Measurements from ENCODE around the gene CENATAC.
"Not testable (repeated sequence)": the region's sequence is repeated elsewhere in the genome, so short reads cannot be mapped to it uniquely, and the experiment has no call there.

CENATAC gene, protein sequence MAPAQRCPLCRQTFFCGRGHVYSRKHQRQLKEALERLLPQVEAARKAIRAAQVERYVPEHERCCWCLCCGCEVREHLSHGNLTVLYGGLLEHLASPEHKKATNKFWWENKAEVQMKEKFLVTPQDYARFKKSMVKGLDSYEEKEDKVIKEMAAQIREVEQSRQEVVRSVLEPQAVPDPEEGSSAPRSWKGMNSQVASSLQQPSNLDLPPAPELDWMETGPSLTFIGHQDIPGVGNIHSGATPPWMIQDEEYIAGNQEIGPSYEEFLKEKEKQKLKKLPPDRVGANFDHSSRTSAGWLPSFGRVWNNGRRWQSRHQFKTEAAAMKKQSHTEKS

DNA sequence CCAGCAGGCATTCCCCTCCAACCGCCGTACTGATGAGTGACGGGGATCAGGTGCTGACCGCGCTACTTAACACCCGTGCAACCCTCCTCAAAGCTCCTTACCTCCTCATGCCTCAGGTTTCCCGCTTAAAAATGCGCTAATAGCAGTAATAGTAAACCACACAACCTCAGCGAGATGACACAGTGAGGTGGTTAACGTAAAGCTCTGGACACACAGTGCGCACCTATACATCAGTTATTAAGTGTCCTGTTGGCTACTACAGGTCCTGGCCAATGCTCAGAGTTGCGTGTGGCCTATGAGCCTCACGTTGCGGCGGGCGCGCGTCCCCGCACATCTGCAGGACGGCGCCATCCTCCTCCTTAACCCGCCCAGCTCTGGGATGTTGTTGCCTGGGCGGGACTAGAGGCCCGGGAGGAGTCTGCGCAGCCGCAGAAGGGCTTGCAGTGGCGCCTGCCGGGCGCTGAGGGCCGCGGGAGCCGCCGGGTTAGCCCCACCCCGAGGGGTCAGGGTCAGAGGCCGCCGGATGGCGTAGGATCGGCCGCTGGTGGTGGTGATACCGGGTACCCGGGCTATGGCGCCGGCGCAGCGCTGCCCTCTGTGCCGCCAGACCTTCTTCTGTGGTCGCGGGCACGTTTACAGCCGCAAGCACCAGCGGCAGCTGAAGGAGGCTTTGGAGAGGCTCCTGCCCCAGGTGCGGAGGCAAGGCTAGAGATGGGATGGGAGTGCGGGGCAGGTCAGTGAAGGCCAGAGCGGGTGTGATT lies at the start of gene CENATAC:
CENATAC (plus strand) TSS at position 512 of the 761 bp plus-strand sequence; CDS start at position 572, 60 bp downstream.
- peaks cover 6 to 21% of the 10 kb centered on the region in 2 donors for H3K4me1 ChIP-seq (ENCODE audit: control insufficient read depth in 1 of 2, insufficient read depth in 2 of 2, low read length in 2 of 2)
- peaks cover 0 to 19% of the 10 kb centered on the region in 2 donors for H3K36me3 ChIP-seq (ENCODE audit: control insufficient read depth in 1 of 2, insufficient read depth in 2 of 2, low read length in 2 of 2)
- peak within 1 kb of the TSS; percentile 84 for H3K27ac ChIP-seq (ENCODE audit: low read length)
- H3K9me3 ChIP-seq (ENCODE audit: control insufficient read depth in 1 of 2, low read length in 2 of 2): no peaks in the 10 kb centered on the region
- H3K27me3 ChIP-seq (ENCODE audit: low read depth, low read length): no peaks in the 10 kb centered on the region
- H3K4me3 ChIP-seq (ENCODE audit: low read depth in 1 of 2, low read length in 2 of 2): peak within 1 kb of the TSS; percentile 84 to 88

DNA sequence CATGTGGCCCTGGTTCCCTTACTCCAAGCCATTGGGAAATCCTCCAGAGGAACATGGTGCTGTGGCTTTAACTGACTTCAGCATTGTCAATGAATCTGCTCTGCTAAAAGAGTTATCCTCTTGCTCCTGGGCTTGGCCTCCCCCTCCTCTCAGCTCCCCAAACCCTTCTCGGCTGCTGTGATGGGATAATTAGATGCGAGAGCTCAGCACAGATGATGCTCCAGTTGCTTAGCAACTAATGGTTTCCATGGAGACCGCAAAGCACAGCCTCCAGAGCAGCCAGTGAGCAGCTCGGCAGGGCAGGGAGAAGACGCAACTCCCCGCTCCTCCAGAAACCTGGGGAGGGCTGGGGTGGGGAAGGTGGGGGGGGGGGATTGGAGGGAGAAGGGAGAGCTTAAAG lies 44.7 kb upstream of the CENATAC start:
- Histone ChIP-seq H3K4me1 (ENCODE audit: control insufficient read depth in 1 of 2, insufficient read depth in 2 of 2, low read length in 2 of 2) (no peaks in the 10 kb centered on the region), H3K27ac (ENCODE audit: low read length) (no peak overlapping the region), H3K27me3 (ENCODE audit: low read depth, low read length) (no peaks in the 10 kb centered on the region), H3K9me3 (ENCODE audit: control insufficient read depth in 1 of 2, low read length in 2 of 2) (no peaks in the 10 kb centered on the region), H3K36me3 (ENCODE audit: control insufficient read depth in 1 of 2, insufficient read depth in 2 of 2, low read length in 2 of 2) (no peaks in the 10 kb centered on the region), H3K4me3 (ENCODE audit: low read depth in 1 of 2, low read length in 2 of 2) (no peak overlapping the region)

DNA sequence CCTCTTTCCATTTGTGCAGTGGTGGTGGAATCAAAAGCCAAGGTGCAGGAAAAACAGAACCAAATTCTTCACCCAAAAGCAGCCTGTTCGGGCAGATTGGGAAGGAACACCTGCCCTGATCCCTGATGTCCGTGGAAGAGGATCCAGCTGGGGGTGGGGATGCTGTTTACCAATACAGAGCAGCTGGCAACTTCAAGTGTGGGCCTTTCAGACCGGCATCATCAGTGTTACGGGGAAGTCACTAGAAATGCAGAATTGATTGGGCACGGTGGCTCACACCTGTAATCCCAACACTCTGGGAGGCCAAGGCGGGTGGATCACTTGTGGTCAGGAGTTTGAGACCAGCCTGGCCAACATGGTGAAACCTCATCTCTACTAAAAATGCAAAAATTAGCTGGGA lies 44.0 kb upstream of the CENATAC start:
- H3K27ac ChIP-seq (ENCODE audit: low read length); H3K4me1 ChIP-seq (ENCODE audit: control insufficient read depth in 1 of 2, insufficient read depth in 2 of 2, low read length in 2 of 2): not testable (repeated sequence)

DNA sequence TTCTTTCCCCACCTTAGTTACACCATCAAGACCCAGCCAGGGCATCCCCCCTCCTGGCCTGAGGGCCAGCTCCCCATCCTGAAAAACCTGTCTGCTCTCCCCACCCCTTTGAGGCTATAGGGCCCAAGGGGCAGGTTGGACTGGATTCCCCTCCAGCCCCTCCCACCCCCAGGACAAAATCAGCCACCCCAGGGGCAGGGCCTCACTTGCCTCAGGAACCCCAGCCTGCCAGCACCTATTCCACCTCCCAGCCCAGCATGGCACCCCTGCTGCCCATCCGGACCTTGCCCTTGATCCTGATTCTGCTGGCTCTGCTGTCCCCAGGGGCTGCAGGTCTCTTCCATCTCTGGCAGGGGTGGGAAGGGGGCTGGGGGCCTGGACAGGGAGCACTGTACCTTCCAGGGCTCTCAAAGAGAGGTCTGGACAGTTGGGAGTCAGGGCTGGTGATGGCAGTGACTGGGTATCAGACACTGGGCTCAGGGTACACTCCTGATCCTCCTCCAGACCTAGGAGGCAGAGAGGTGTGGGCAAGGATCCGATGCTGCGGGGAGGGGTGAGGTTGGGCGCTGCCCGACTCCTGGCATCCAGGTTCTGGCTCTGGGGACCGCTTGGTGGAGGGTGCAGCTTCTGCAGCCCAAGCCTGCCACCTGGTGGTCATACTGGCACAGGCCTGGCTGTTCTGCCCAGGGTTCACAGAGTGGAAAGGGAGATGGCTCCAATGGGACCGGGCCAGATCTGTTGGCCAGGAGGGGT lies 41.7 kb upstream of the CENATAC start, which contains the start of gene UPK2:
UPK2 (plus strand) TSS at position 205 of the 753 bp plus-strand sequence; CDS start at position 258, 53 bp downstream.
- H3K27me3 ChIP-seq (ENCODE audit: low read depth, low read length): no peaks in the 10 kb centered on the region
- no peak within 1 kb of the TSS for H3K4me3 ChIP-seq (ENCODE audit: low read depth in 1 of 2, low read length in 2 of 2)
- no peak within 1 kb of the TSS for H3K27ac ChIP-seq (ENCODE audit: low read length)
- H3K4me1 ChIP-seq (ENCODE audit: control insufficient read depth in 1 of 2, insufficient read depth in 2 of 2, low read length in 2 of 2): no peaks in the 10 kb centered on the region
- no peaks in the 10 kb centered on the region for H3K36me3 ChIP-seq (ENCODE audit: control insufficient read depth in 1 of 2, insufficient read depth in 2 of 2, low read length in 2 of 2)
- no peaks in the 10 kb centered on the region for H3K9me3 ChIP-seq (ENCODE audit: control insufficient read depth in 1 of 2, low read length in 2 of 2)

More for the DNA sequence above, 44.0 kb upstream of the CENATAC start:
- H3K27me3 ChIP-seq (ENCODE audit: low read depth, low read length); H3K4me3 ChIP-seq (ENCODE audit: low read depth in 1 of 2, low read length in 2 of 2); H3K9me3 ChIP-seq (ENCODE audit: control insufficient read depth in 1 of 2, low read length in 2 of 2); H3K36me3 ChIP-seq (ENCODE audit: control insufficient read depth in 1 of 2, insufficient read depth in 2 of 2, low read length in 2 of 2): not testable (repeated sequence)

DNA sequence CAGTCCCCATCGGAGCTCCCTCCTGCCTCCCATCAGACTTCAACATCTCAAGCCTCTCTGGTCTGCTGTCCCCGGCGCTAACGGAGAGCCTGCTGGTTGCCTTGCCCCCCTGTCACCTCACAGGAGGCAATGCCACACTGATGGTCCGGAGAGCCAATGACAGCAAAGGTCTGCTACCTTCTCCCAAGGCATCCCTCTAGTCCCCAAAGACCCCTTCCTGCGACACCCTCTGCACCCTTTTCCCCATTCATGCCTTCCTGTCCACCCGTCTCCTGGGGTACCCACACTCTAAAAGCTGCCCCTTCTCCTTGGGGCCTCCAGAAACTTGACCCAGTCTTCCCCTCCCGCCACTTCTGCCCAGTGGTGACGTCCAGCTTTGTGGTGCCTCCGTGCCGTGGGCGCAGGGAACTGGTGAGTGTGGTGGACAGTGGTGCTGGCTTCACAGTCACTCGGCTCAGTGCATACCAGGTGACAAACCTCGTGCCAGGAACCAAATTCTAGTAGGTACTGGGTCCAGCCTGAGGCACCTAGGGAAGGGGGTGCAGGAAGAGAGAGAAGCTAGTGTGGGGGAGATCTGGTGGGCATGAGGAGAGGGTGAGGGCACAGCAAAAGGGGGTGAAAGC lies 41.0 kb upstream of the CENATAC start:
- Histone ChIP-seq H3K4me3 (ENCODE audit: low read depth in 1 of 2, low read length in 2 of 2) (no peak overlapping the region), H3K9me3 (ENCODE audit: control insufficient read depth in 1 of 2, low read length in 2 of 2) (no peaks in the 10 kb centered on the region), H3K27ac (ENCODE audit: low read length) (no peak overlapping the region), H3K4me1 (ENCODE audit: control insufficient read depth in 1 of 2, insufficient read depth in 2 of 2, low read length in 2 of 2) (no peaks in the 10 kb centered on the region), H3K36me3 (ENCODE audit: control insufficient read depth in 1 of 2, insufficient read depth in 2 of 2, low read length in 2 of 2) (no peaks in the 10 kb centered on the region), H3K27me3 (ENCODE audit: low read depth, low read length) (no peaks in the 10 kb centered on the region)

DNA sequence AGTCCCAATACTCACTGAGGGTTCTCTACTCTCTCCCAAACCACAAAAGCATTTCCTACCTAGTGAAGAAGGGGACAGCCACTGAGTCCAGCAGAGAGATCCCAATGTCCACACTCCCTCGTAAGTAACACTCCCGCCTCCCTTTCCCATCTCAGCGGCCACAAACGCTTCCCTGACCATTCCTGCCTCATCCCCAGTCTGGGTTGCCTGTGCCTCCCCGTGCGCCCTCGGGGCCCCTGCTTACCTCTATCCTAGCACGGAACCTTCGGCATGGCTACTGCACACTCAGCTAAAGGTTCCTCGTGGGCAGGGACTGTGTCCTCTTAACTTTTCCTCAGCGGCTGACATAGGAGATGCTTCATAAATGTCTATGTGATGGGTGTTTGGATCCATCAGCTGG lies 40.4 kb upstream of the CENATAC start:
- no peak overlapping the region for H3K27ac ChIP-seq (ENCODE audit: low read length)
- H3K4me3 ChIP-seq (ENCODE audit: low read depth in 1 of 2, low read length in 2 of 2): no peak overlapping the region
- no peaks in the 10 kb centered on the region for H3K9me3 ChIP-seq (ENCODE audit: control insufficient read depth in 1 of 2, low read length in 2 of 2)
- H3K27me3 ChIP-seq (ENCODE audit: low read depth, low read length): no peaks in the 10 kb centered on the region
- no peaks in the 10 kb centered on the region for H3K4me1 ChIP-seq (ENCODE audit: control insufficient read depth in 1 of 2, insufficient read depth in 2 of 2, low read length in 2 of 2)
- no peaks in the 10 kb centered on the region for H3K36me3 ChIP-seq (ENCODE audit: control insufficient read depth in 1 of 2, insufficient read depth in 2 of 2, low read length in 2 of 2)

DNA sequence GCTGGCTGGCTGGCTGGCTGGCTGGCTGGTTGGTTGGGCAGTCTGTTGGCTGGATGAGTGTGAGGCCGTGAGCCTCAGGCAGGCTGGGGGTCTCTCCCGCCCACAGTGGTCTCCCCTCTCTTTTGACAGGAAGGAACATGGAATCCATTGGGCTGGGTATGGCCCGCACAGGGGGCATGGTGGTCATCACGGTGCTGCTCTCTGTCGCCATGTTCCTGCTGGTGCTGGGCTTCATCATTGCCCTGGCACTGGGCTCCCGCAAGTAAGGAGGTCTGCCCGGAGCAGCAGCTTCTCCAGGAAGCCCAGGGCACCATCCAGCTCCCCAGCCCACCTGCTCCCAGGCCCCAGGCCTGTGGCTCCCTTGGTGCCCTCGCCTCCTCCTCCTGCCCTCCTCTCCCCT lies 40.0 kb upstream of the CENATAC start:
- Histone ChIP-seq H3K27ac (ENCODE audit: low read length) (no peak overlapping the region), H3K36me3 (ENCODE audit: control insufficient read depth in 1 of 2, insufficient read depth in 2 of 2, low read length in 2 of 2) (no peaks in the 10 kb centered on the region), H3K4me3 (ENCODE audit: low read depth in 1 of 2, low read length in 2 of 2) (no peak overlapping the region), H3K9me3 (ENCODE audit: control insufficient read depth in 1 of 2, low read length in 2 of 2) (no peaks in the 10 kb centered on the region), H3K4me1 (ENCODE audit: control insufficient read depth in 1 of 2, insufficient read depth in 2 of 2, low read length in 2 of 2) (no peaks in the 10 kb centered on the region), H3K27me3 (ENCODE audit: low read depth, low read length) (no peaks in the 10 kb centered on the region)

DNA sequence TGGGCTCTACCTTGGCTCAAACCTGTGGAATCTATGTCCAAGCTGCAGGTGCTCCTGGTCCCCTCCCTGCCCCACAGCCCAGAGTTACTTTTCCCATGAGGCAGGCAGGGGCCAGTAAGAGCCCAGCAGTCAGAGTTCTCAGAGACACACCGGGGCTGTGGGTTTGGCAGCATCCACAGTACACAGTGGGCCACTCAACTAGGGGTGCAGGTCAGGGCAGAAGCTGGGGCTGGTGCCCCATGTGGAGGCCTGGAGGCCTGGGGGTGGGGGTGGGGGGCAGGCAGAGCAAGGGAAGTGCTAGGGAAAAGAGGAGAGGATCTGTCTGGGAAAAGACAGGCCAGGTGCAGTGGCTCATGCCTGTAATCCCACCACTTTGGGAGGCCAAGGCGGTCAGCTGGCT lies 39.4 kb upstream of the CENATAC start:
- H3K27me3 ChIP-seq (ENCODE audit: low read depth, low read length): no peaks in the 10 kb centered on the region
- no peak overlapping the region for H3K4me3 ChIP-seq (ENCODE audit: low read depth in 1 of 2, low read length in 2 of 2)
- H3K9me3 ChIP-seq (ENCODE audit: control insufficient read depth in 1 of 2, low read length in 2 of 2): no peaks in the 10 kb centered on the region
- no peaks in the 10 kb centered on the region for H3K36me3 ChIP-seq (ENCODE audit: control insufficient read depth in 1 of 2, insufficient read depth in 2 of 2, low read length in 2 of 2)
- H3K27ac ChIP-seq (ENCODE audit: low read length): no peak overlapping the region
- no peaks in the 10 kb centered on the region for H3K4me1 ChIP-seq (ENCODE audit: control insufficient read depth in 1 of 2, insufficient read depth in 2 of 2, low read length in 2 of 2)

DNA sequence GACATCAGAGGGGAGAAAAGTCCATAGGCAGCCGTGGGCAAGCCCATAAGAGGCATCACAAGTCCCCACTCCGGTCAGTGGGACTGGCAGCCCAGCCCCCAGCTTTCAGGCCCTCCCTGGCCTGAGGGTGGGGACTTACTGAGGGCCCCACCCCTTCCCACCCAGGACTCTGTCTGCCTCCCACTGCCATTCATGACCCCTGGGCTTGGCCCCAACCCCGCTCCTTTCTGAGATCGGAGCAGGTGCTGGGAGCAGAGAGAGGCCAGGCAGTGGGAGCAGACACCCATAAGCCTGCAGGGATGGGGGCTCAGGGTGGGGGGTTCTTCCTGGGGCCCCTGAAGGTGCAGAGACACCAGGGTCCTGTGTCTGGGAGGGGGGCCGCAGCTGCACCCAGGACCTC lies 36.7 kb upstream of the CENATAC start:
- Histone ChIP-seq H3K4me1 (ENCODE audit: control insufficient read depth in 1 of 2, insufficient read depth in 2 of 2, low read length in 2 of 2) (no peaks in the 10 kb centered on the region), H3K4me3 (ENCODE audit: low read depth in 1 of 2, low read length in 2 of 2) (no peak overlapping the region), H3K27ac (ENCODE audit: low read length) (no peak overlapping the region), H3K9me3 (ENCODE audit: control insufficient read depth in 1 of 2, low read length in 2 of 2) (no peaks in the 10 kb centered on the region), H3K27me3 (ENCODE audit: low read depth, low read length) (no peaks in the 10 kb centered on the region), H3K36me3 (ENCODE audit: control insufficient read depth in 1 of 2, insufficient read depth in 2 of 2, low read length in 2 of 2) (no peaks in the 10 kb centered on the region)

DNA sequence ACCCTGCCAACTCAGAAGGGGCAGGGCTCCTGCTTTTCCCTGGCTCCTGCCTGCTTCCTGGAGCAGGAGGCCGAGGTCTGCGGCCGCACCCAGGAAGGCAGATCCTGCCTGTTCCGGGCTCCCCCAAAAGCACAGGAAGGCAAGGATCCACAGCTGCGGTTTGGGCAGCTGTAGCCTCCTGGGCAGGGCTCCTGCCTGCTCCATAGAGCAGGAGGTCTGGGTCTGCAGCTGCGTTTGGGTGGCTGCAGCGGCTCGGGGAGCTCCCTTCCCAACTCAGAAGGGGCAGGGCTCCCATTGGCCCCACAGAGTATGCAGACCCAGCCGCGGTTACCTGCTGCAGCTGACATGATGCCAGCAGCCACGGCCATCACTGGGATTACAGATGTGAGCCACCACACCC lies 36.3 kb upstream of the CENATAC start:
- H3K27ac ChIP-seq (ENCODE audit: low read length): no peak overlapping the region
- H3K9me3 ChIP-seq (ENCODE audit: control insufficient read depth in 1 of 2, low read length in 2 of 2): no peaks in the 10 kb centered on the region
- H3K4me1 ChIP-seq (ENCODE audit: control insufficient read depth in 1 of 2, insufficient read depth in 2 of 2, low read length in 2 of 2): no peaks in the 10 kb centered on the region
- no peak overlapping the region for H3K4me3 ChIP-seq (ENCODE audit: low read depth in 1 of 2, low read length in 2 of 2)
- H3K27me3 ChIP-seq (ENCODE audit: low read depth, low read length): no peaks in the 10 kb centered on the region
- H3K36me3 ChIP-seq (ENCODE audit: control insufficient read depth in 1 of 2, insufficient read depth in 2 of 2, low read length in 2 of 2): no peaks in the 10 kb centered on the region

DNA sequence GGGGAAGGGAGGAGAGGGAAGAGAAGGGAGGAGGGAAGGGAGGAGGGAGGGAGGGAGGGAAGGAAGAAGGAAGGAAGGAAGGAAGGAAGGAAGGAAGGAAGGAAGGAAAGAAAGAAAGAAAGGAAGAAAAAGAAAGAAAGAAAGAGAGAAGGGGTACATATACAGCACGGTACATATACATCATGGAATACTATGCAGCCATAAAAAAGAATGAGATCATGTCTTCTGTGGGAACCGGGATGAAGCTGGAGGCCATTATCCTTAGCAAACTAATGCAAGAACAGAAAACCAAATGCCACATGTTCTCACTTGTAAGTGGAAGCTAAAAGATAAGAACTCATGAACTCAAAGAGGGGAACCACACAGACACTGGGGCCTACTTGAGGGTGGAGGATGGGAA lies 28.4 kb upstream of the CENATAC start:
- H3K4me1 ChIP-seq (ENCODE audit: control insufficient read depth in 1 of 2, insufficient read depth in 2 of 2, low read length in 2 of 2); H3K27ac ChIP-seq (ENCODE audit: low read length); H3K4me3 ChIP-seq (ENCODE audit: low read depth in 1 of 2, low read length in 2 of 2); H3K36me3 ChIP-seq (ENCODE audit: control insufficient read depth in 1 of 2, insufficient read depth in 2 of 2, low read length in 2 of 2); H3K27me3 ChIP-seq (ENCODE audit: low read depth, low read length); H3K9me3 ChIP-seq (ENCODE audit: control insufficient read depth in 1 of 2, low read length in 2 of 2): not testable (repeated sequence)

Data from muscle layer of duodenum (tissue), 2 donors.